ENCODE results near the gene DTNA. TPM values are rescaled to one million over a fixed set of nuclear protein-coding genes. Genes with fewer than 3 reads are reported as not detected.

The DTNA gene
- total and polyA plus RNA-seq, 2 of the 8 experiments (the other 6 are each of a cell fraction or from before 2014, with no cell fraction given), result 30.2 to 32.7 TPM

DNA sequence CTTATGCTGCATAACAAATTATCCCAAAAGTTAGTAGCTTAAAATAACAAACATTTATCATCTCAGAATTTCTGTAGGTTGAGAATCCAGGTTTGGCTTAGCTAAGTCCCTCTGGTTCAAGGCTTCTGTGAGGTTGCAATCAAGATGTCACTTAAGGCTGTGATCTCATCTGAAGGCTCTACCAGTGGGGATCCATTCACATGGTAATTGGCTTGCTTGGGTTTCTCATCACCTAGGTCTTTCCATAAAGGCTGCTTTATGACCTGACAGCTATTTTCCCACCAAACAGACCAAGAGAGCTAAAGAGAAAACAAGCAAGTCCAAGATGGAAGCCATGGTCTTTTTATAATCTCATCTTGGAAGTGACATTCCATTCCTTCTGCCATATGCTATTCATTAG, 137.3 kb downstream of the DTNA start (continued):
- no peak for TF ChIP-seq NRF1 (IDR thresholded peaks at IDR 0.05; ENCODE audit: low read depth, low read length)
- TF ChIP-seq BACH1 (IDR thresholded peaks at IDR 0.05; ENCODE audit: low read length), result no peak
